Cardiac muscle cell (in vitro differentiated cells and primary cell): ENCODE data around the gene PRR5. TPM values are rescaled to one million over a fixed set of nuclear protein-coding genes. Genes with fewer than 3 reads are reported as not detected.
A peak's percentile ranks its signal among the peaks of the same experiment; 100 is the strongest.

Source experiments
- DNase-seq, 2 donors: peaks; one replicate each; pipeline versions ENCODE4 v3.0.0 to v3.0.0-alpha.2; 2010 to 2017; ENCODE audit warnings: low read depth in 1 of 2, low spot score in 1 of 2
- H3K27ac ChIP-seq: fragments of 200-600 bp; sonication (generic); 2 replicates; pipeline ENCODE4 v1.5.1; 2016
- H3K27me3 ChIP-seq: fragments of 200-600 bp; sonication (generic); 2 replicates; pipeline ENCODE4 v1.6.0; 2016; ENCODE audit warnings: control low read depth
- H3K36me3 ChIP-seq: fragments of 200-600 bp; sonication (generic); 2 replicates; pipeline ENCODE4 v1.5.1; 2016; ENCODE audit warnings: control low read depth
- H3K4me1 ChIP-seq: fragments of 200-600 bp; sonication (generic); 2 replicates; pipeline ENCODE4 v1.8.1; 2017; ENCODE audit warnings: low read depth, mild to moderate bottlenecking, mixed run types
- H3K4me3 ChIP-seq: fragments of 200-600 bp; sonication (generic); 2 replicates; pipeline ENCODE4 v1.5.1; 2016; ENCODE audit warnings: mild to moderate bottlenecking
- H3K9me3 ChIP-seq: fragments of 200-600 bp; sonication (generic); 2 replicates; pipeline ENCODE4 v1.5.1; 2017; ENCODE audit warnings: low read depth, mild to moderate bottlenecking, control low read depth
- CTCF ChIP-seq: IDR thresholded peaks from 2 replicates; pipeline ENCODE4 v1.5.1; 2012; ENCODE audit warnings: low read depth, mild to moderate bottlenecking, low read length
- polyA plus RNA-seq: library from polyadenylated mRNA; unstranded; fragments of >200 nt; fragmentation: Nextera tagmentation; extraction: Ambion mirVana; gene quantifications from 2 replicates; pipeline ENCODE4 v1.2.1, GENCODE V29; 2016
- total RNA-seq: library from RNA; depleted of rRNA; stranded (reverse); fragments of >200 nt; gene quantifications from 2 replicates; pipeline ENCODE4 v1.2.3, GENCODE V29; 2016

The PRR5 gene
- total and polyA plus RNA-seq, 2 experiments from 2014 or later = 36.5 to 41.7 TPM

GRCh38 chr22:44755417-44755816 is 53.4 kb downstream of the PRR5 start:
- Histone ChIP-seq H3K4me1 (no peaks in the 10 kb centered on the region), H3K9me3 (no peaks in the 10 kb centered on the region), H3K27me3 (peaks cover 18% of the 10 kb centered on the region), H3K4me3 (no peak overlapping the region), H3K36me3 (no peaks in the 10 kb centered on the region), H3K27ac (no peak overlapping the region)
- no peak for TF ChIP-seq CTCF
- no peak for DNase-seq

GRCh38 chr22:44755956-44756361 is 54.0 kb downstream of the PRR5 start:
- Histone ChIP-seq H3K4me1 (no peaks in the 10 kb centered on the region), H3K27me3 (peaks cover 18% of the 10 kb centered on the region), H3K27ac (no peak overlapping the region), H3K4me3 (no peak overlapping the region), H3K36me3 (no peaks in the 10 kb centered on the region), H3K9me3 (no peaks in the 10 kb centered on the region)
- TF ChIP-seq CTCF = no peak
- DNase-seq = no peak

- peak in 1 of 2 donors; percentile 52 for DNase-seq
- no peaks in the 10 kb centered on the region for H3K9me3 ChIP-seq
- H3K4me3 ChIP-seq = no peak overlapping the region
- H3K27me3 ChIP-seq = peaks cover 3% of the 10 kb centered on the region
- no peaks in the 10 kb centered on the region for H3K36me3 ChIP-seq
- no peak for TF ChIP-seq CTCF
- H3K27ac ChIP-seq = no peak overlapping the region
- no peaks in the 10 kb centered on the region for H3K4me1 ChIP-seq
Measured at GRCh38 chr22:44758344-44758973, 56.5 kb downstream of the PRR5 start.

GRCh38 chr22:44759001-44759400 is 57.0 kb downstream of the PRR5 start:
- no peaks in the 10 kb centered on the region for H3K36me3 ChIP-seq
- no peak for TF ChIP-seq CTCF
- DNase-seq = no peak
- no peak overlapping the region for H3K4me3 ChIP-seq
- H3K27ac ChIP-seq = no peak overlapping the region
- no peaks in the 10 kb centered on the region for H3K4me1 ChIP-seq
- H3K9me3 ChIP-seq = no peaks in the 10 kb centered on the region
- no peaks in the 10 kb centered on the region for H3K27me3 ChIP-seq

GRCh38 chr22:44759430-44760310 is 57.7 kb downstream of the PRR5 start:
- H3K9me3 ChIP-seq = no peaks in the 10 kb centered on the region
- no peaks in the 10 kb centered on the region for H3K4me1 ChIP-seq
- H3K4me3 ChIP-seq = no peak overlapping the region
- TF ChIP-seq CTCF = no peak
- no peak for DNase-seq
- no peaks in the 10 kb centered on the region for H3K27me3 ChIP-seq
- H3K27ac ChIP-seq = no peak overlapping the region
- H3K36me3 ChIP-seq = no peaks in the 10 kb centered on the region
